Activated CD4-positive, alpha-beta T cell treated with anti-CD3 and anti-CD28 coated beads, Interleukin-2, amount 50 U/mL, for 4 hours (primary cell): Measurements from ENCODE around the gene SETDB2.

Source experiments
- DNase-seq, 2 experiments: peaks; one replicate each; pipeline ENCODE4 v3.0.0-alpha.2; 2020

SETDB2 gene

GRCh38 chr13:49443704-49444523 is at the start of gene SETDB2, which contains the start of gene CAB39L:
Gene SETDB2, plus strand, starts transcription at chr13:49444274. Its CDS starts 7,620 bp downstream, at chr13:49451894.
Gene CAB39L, minus strand, starts transcription at chr13:49444064. Its CDS starts 61,154 bp downstream, at chr13:49382910.
- peak; percentile 99 for DNase-seq

GRCh38 chr13:49395451-49395865 is 48.6 kb upstream of the SETDB2 start:
- no peak for DNase-seq

- DNase-seq: no peak
These were observed 48.1 kb upstream of the SETDB2 start for GRCh38 chr13:49395878-49396380.

- DNase-seq: no peak
These were observed 44.1 kb upstream of the SETDB2 start for GRCh38 chr13:49399801-49400472.

GRCh38 chr13:49400755-49401659 is 43.1 kb upstream of the SETDB2 start:
- DNase-seq: no peak

GRCh38 chr13:49403996-49404702 is 39.9 kb upstream of the SETDB2 start:
- no peak for DNase-seq

- no peak for DNase-seq
These were observed 39.4 kb upstream of the SETDB2 start for GRCh38 chr13:49404703-49405020.

- DNase-seq: no peak
These were observed 37.0 kb upstream of the SETDB2 start for GRCh38 chr13:49407068-49407467.

GRCh38 chr13:49407936-49408335 is 36.1 kb upstream of the SETDB2 start:
- DNase-seq: no peak

- DNase-seq: no peak
These were observed 35.1 kb upstream of the SETDB2 start for GRCh38 chr13:49409008-49409407.

GRCh38 chr13:49410006-49410405 is 34.1 kb upstream of the SETDB2 start:
- no peak for DNase-seq

- no peak for DNase-seq
These were observed 33.6 kb upstream of the SETDB2 start for GRCh38 chr13:49410477-49410876.

- DNase-seq: no peak
These were observed 32.7 kb upstream of the SETDB2 start for GRCh38 chr13:49411353-49411752.

- no peak for DNase-seq
These were observed 31.3 kb upstream of the SETDB2 start for GRCh38 chr13:49412749-49413148.

GRCh38 chr13:49417161-49417560 is 26.9 kb upstream of the SETDB2 start:
- DNase-seq: no peak

- no peak for DNase-seq
These were observed 25.9 kb upstream of the SETDB2 start for GRCh38 chr13:49418206-49418605.

- DNase-seq: no peak
These were observed 24.8 kb upstream of the SETDB2 start for GRCh38 chr13:49419276-49419675.

- DNase-seq: peak; percentile 6 to 10
These were observed 22.7 kb upstream of the SETDB2 start for GRCh38 chr13:49421391-49421790.

- DNase-seq: no peak
These were observed 20.0 kb upstream of the SETDB2 start for GRCh38 chr13:49424011-49424560.

GRCh38 chr13:49428041-49428763 is 15.9 kb upstream of the SETDB2 start:
- no peak for DNase-seq

GRCh38 chr13:49429121-49429520 is 15.0 kb upstream of the SETDB2 start:
- DNase-seq: no peak
